OCI-LY7 (cell line): ENCODE results near the gene STX8. TPM values are rescaled to one million over a fixed set of nuclear protein-coding genes. Genes with fewer than 3 reads are reported as not detected.

Experiments
- BruUV-seq: library from RNA; stranded (reverse); fragments of 400-500 nt; replicated peaks from 2 replicates; lab custom pipeline; 2021; lab: Mats Ljungman, UMichigan
- CTCF ChIA-PET: fragments of 300-600 bp; sonication (Branson Sonifier 250); formaldehyde crosslinking; loops from one replicate; lab custom pipeline; 2022; ENCODE audit warnings: antibody characterized with exemption; ENCODE audit not compliant: unreplicated experiment; lab: Charles Lee
- POLR2A ChIA-PET: fragments of 300-600 bp; sonication (Branson Sonifier 250); formaldehyde crosslinking; loops from one replicate; lab custom pipeline; 2022; ENCODE audit warnings: antibody characterized with exemption; lab: Charles Lee
- DNase-seq: peaks from one replicate; pipeline ENCODE4 v3.0.0-alpha.2; 2015; ENCODE audit warnings: low spot score
- H2AFZ ChIP-seq: fragments of 200-600 bp; sonication (generic), shearing (Covaris generic); 2 replicates; pipeline ENCODE4 v1.6.1; 2014; ENCODE audit warnings: mild to moderate bottlenecking, antibody characterized with exemption, low read length, moderate library complexity
- H3K27ac ChIP-seq: fragments of 200-600 bp; sonication (generic); 2 replicates; pipeline ENCODE4 v1.5.1; 2014; ENCODE audit warnings: mixed run types, low read depth, mild to moderate bottlenecking, moderate library complexity, low read length, inconsistent platforms; ENCODE audit not compliant: poor library complexity, severe bottlenecking
- H3K36me3 ChIP-seq: fragments of 200-600 bp; sonication (generic); 2 replicates; pipeline ENCODE4 v1.6.1; 2014; ENCODE audit warnings: mild to moderate bottlenecking, antibody characterized with exemption, low read length, moderate library complexity, mixed read lengths; ENCODE audit not compliant: insufficient read depth
- H3K4me1 ChIP-seq: fragments of 200-600 bp; sonication (generic); 2 replicates; pipeline ENCODE4 v1.5.1; 2014; ENCODE audit warnings: mild to moderate bottlenecking, low read length; ENCODE audit not compliant: insufficient read depth, poor library complexity, severe bottlenecking
- H3K4me2 ChIP-seq: fragments of 200-600 bp; sonication (generic); 2 replicates; pipeline ENCODE4 v1.6.1; 2014; ENCODE audit warnings: mild to moderate bottlenecking, low read length
- H3K4me3 ChIP-seq: fragments of 200-600 bp; sonication (generic); 2 replicates; pipeline ENCODE4 v1.5.1; 2014; ENCODE audit warnings: mild to moderate bottlenecking, low read depth, low read length; ENCODE audit not compliant: poor library complexity, severe bottlenecking
- H3K79me2 ChIP-seq: fragments of 200-600 bp; sonication (generic); 2 replicates; pipeline ENCODE4 v1.6.1; 2016; ENCODE audit warnings: low read depth, mild to moderate bottlenecking, low read length, moderate library complexity, mixed read lengths; ENCODE audit not compliant: insufficient read depth
- H3K9me2 ChIP-seq: fragments of 200-600 bp; sonication (generic); 2 replicates; pipeline ENCODE4 v1.6.1; 2016; ENCODE audit warnings: mild to moderate bottlenecking, low read length, mixed read lengths; ENCODE audit not compliant: insufficient read depth
- H3K9me3 ChIP-seq: fragments of 200-600 bp; sonication (generic); 2 replicates; pipeline ENCODE4 v1.6.1; 2014; ENCODE audit warnings: mild to moderate bottlenecking, mixed run types, low read length, mixed read lengths
- H4K20me1 ChIP-seq: fragments of 200-600 bp; sonication (generic); 2 replicates; pipeline ENCODE4 v1.6.1; 2014; ENCODE audit warnings: mild to moderate bottlenecking, antibody characterized with exemption, low read length, moderate library complexity, mixed read lengths; ENCODE audit not compliant: insufficient read depth
- CTCF ChIP-seq: fragments of 200-600 bp; sonication (generic); conservative IDR thresholded peaks from 2 replicates; pipeline ENCODE4 v1.5.1; 2014; ENCODE audit warnings: mild to moderate bottlenecking, antibody characterized with exemption, low read length, moderate library complexity, mixed read lengths
- EZH2phosphoT487 ChIP-seq: fragments of 200-600 bp; sonication (generic); IDR thresholded peaks from 2 replicates; pipeline ENCODE4 v1.6.1; 2018; ENCODE audit warnings: low read depth, borderline replicate concordance, mild to moderate bottlenecking, mixed run types, antibody characterized with exemption, low read length, moderate library complexity, mixed read lengths
- intact Hi-C: fragments of 100-400 bp; cut with micrococcal nuclease; formaldehyde crosslinking; loops from one replicate; pipeline ENCODE4 v1.10.0; 2022; ENCODE audit not compliant: unreplicated experiment
- total RNA-seq, 2 experiments: library from RNA; depleted of rRNA in 1 of 2; stranded (reverse); fragments of >200 nt in 1 of 2; shearing (Covaris generic) in 1 of 2; gene quantifications; 2 replicates each; pipeline ENCODE4 v1.2.3, GENCODE V29; 2014 to 2022

The STX8 gene
- total RNA-seq, 2 experiments from 2014 or later = 56.7 to 69.0 TPM

DNA sequence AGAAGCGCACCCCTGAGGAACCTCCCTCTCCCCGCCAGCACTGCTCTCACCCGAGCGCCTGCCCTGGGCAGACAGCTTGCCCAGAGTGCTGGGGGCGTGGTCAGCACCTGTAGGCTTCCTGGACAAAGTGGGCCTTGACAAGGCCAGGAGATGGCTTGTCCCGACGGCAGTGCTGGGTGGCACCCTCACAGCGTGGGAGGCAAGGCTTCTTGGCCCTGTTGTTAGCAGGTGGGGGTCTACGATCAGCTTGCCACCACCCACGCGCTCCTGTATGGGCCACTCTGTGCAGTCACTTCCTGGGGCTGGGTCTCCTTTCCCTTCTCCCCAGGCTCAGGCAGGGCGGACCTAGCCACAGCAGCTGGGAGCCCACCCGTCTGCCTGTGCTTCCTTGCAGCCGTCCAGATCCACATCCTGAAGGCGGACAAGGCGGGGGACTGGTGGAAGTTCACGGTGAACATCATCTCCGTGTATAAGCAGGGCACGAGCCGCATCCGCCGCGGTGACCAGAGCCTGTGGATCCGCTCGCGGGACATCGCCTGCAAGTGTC lies 336.3 kb downstream of the STX8 start:
- POLR2A ChIA-PET = no interaction called here
- DNase-seq = no peak
- no peak overlapping the region for H3K27ac ChIP-seq

GRCh38 chr17:9238340-9239245 lies 337.0 kb downstream of the STX8 start:
- Histone ChIP-seq H4K20me1 (no peaks in the 10 kb centered on the region), H3K9me3 (no peaks in the 10 kb centered on the region), H3K79me2 (no peaks in the 10 kb centered on the region), H3K9me2 (no peaks in the 10 kb centered on the region), H3K36me3 (no peaks in the 10 kb centered on the region), H2AFZ (no peak overlapping the region), H3K27ac (no peak overlapping the region), H3K4me2 (no peak overlapping the region), H3K4me3 (no peak overlapping the region), H3K4me1 (no peaks in the 10 kb centered on the region)
- ChIA-PET POLR2A (no interaction called here), CTCF (no interaction called here)
- no TSS peak for BruUV-seq
- DNase-seq = no peak
- TF ChIP-seq CTCF (no peak), EZH2phosphoT487 (no peak)
- intact Hi-C loops = no loop called here

More for the DNA sequence above, 336.3 kb downstream of the STX8 start:
- Histone ChIP-seq H3K9me2 (no peaks in the 10 kb centered on the region), H4K20me1 (no peaks in the 10 kb centered on the region), H3K36me3 (no peaks in the 10 kb centered on the region), H3K9me3 (no peaks in the 10 kb centered on the region), H3K4me3 (peak overlapping the region; percentile 44), H3K4me2 (peak overlapping the region; percentile 65), H3K79me2 (no peaks in the 10 kb centered on the region), H3K4me1 (no peaks in the 10 kb centered on the region), H2AFZ (no peak overlapping the region)
- no peak for TF ChIP-seq CTCF
- TF ChIP-seq EZH2phosphoT487 = no peak
- no TSS peak for BruUV-seq
- intact Hi-C loops = no loop called here
- CTCF ChIA-PET = no interaction called here
